Neuronal stem cell (in vitro differentiated cells): Measurements from ENCODE around the gene FRYL.

Experiments used
- DNase-seq: peaks from one replicate; pipeline ENCODE4 v3.0.0-alpha.2; 2013; ENCODE audit warnings: low spot score
- H2AFZ ChIP-seq: one replicate; pipeline ENCODE4 v1.6.1; 2013; ENCODE audit warnings: mild to moderate bottlenecking, low read length, inconsistent platforms
- H2AK5ac ChIP-seq: 2 replicates; pipeline ENCODE4 v1.6.1; 2013; ENCODE audit warnings: low read depth, mild to moderate bottlenecking, inconsistent platforms, low read length, moderate library complexity, mixed read lengths
- H2BK120ac ChIP-seq: 2 replicates; pipeline ENCODE4 v1.6.1; 2013; ENCODE audit warnings: low read depth, mild to moderate bottlenecking, inconsistent platforms, low read length, moderate library complexity, mixed read lengths
- H2BK12ac ChIP-seq: one replicate; pipeline ENCODE4 v1.6.1; 2013; ENCODE audit warnings: low read length, inconsistent platforms
- H2BK15ac ChIP-seq: 2 replicates; pipeline ENCODE4 v1.6.1; 2013; ENCODE audit warnings: mild to moderate bottlenecking, low read length, inconsistent platforms, mixed read lengths
- H2BK5ac ChIP-seq: one replicate; pipeline ENCODE4 v1.6.1; 2013; ENCODE audit warnings: inconsistent platforms, mild to moderate bottlenecking, low read length, moderate library complexity
- H3K14ac ChIP-seq: one replicate; pipeline ENCODE4 v1.6.1; 2013; ENCODE audit warnings: low read length, inconsistent platforms
- H3K18ac ChIP-seq: 2 replicates; pipeline ENCODE4 v1.6.1; 2013; ENCODE audit warnings: low read length, inconsistent platforms
- H3K23ac ChIP-seq: 2 replicates; pipeline ENCODE4 v1.6.1; 2013; ENCODE audit warnings: low read depth, mild to moderate bottlenecking, mixed read lengths, low read length, inconsistent platforms; ENCODE audit not compliant: poor library complexity
- H3K27ac ChIP-seq: replicated peaks from 3 replicates; pipeline ENCODE4 v1.5.1; 2013; ENCODE audit warnings: low read length, inconsistent platforms
- H3K27me3 ChIP-seq, 3 experiments: 2 replicates each; pipeline ENCODE4 v1.6.1; 2013; ENCODE audit warnings: low read length in 3 of 3, mild to moderate bottlenecking in 2 of 3, inconsistent platforms in 1 of 3, low read depth in 1 of 3, mixed read lengths in 1 of 3, moderate library complexity in 1 of 3; ENCODE audit not compliant: control insufficient read depth in 3 of 3, insufficient read depth in 3 of 3
- H3K36me3 ChIP-seq, 2 donors: replicated peaks in 1 of 2; 2 replicates each; pipeline ENCODE4 v1.6.1; 2013; ENCODE audit warnings: low read length in 2 of 2; ENCODE audit not compliant: control insufficient read depth in 2 of 2, insufficient read depth in 2 of 2
- H3K4ac ChIP-seq: 2 replicates; pipeline ENCODE4 v1.6.1; 2013; ENCODE audit warnings: inconsistent platforms, mild to moderate bottlenecking, low read length, moderate library complexity
- H3K4me1 ChIP-seq, 2 donors: 1 replicate in 1 of 2; 2 replicates in 1 of 2; pipeline ENCODE4 v1.6.1; 2013; ENCODE audit warnings: low read length in 2 of 2, low read depth in 1 of 2; ENCODE audit not compliant: control insufficient read depth in 2 of 2, insufficient read depth in 1 of 2
- H3K4me2 ChIP-seq: one replicate; pipeline ENCODE4 v1.6.1; 2013; ENCODE audit warnings: mild to moderate bottlenecking, low read length, inconsistent platforms; ENCODE audit not compliant: insufficient read depth, poor library complexity, severe bottlenecking
- H3K4me3 ChIP-seq, 2 donors: 2 replicates each; pipeline ENCODE4 v1.5.1; 2013; ENCODE audit warnings: low read length in 2 of 2, mild to moderate bottlenecking in 2 of 2, inconsistent platforms in 1 of 2, moderate library complexity in 1 of 2
- H3K79me1 ChIP-seq: one replicate; pipeline ENCODE4 v1.6.1; 2013; ENCODE audit warnings: low read depth, mild to moderate bottlenecking, inconsistent platforms, low read length, moderate library complexity
- H3K9ac ChIP-seq: one replicate; pipeline ENCODE4 v1.6.1; 2013; ENCODE audit warnings: mild to moderate bottlenecking, low read depth, low read length, inconsistent platforms; ENCODE audit not compliant: poor library complexity
- H3K9me3 ChIP-seq, 2 donors: replicated peaks in 1 of 2; 2 replicates each; pipeline versions ENCODE3 to v1.6.1; 2013; ENCODE audit warnings: low read length in 2 of 2, mild to moderate bottlenecking in 2 of 2, inconsistent platforms in 1 of 2, low read depth in 1 of 2, mixed read lengths in 1 of 2, moderate library complexity in 1 of 2; ENCODE audit not compliant: control insufficient read depth in 2 of 2, insufficient read depth in 1 of 2
- H4K8ac ChIP-seq: one replicate; pipeline ENCODE4 v1.6.1; 2013; ENCODE audit warnings: low read depth, mild to moderate bottlenecking, inconsistent platforms, low read length, moderate library complexity
- H4K91ac ChIP-seq: one replicate; pipeline ENCODE4 v1.6.1; 2013; ENCODE audit warnings: low read length, low read depth, mild to moderate bottlenecking, inconsistent platforms; ENCODE audit not compliant: poor library complexity
- WGBS, 2 donors: extraction: QIAGEN DNeasy Blood & Tissue Kit; methylation state at CpG; one replicate each; pipeline ENCODE4 v1.1.7; 2013; ENCODE audit warnings: missing lambda C conversion rate in 2 of 2, mixed read lengths in 1 of 2; ENCODE audit not compliant: insufficient read length in 2 of 2, insufficient replicate concordance in 1 of 2; ENCODE audit errors: extremely low coverage in 2 of 2; 5-methylcytosine and 5-hydroxymethylcytosine counted together

The FRYL gene

GRCh38 chr4:48491514-48492176 is 288.4 kb downstream of the FRYL start:
- Histone ChIP-seq H2AFZ (no peak overlapping the region), H3K18ac (no peak overlapping the region), H2BK15ac (no peak overlapping the region), H2AK5ac (no peak overlapping the region), H3K27ac (no peak overlapping the region), H3K4me3 (no peak overlapping the region), H3K14ac (no peak overlapping the region), H3K9me3 (no peaks in the 10 kb centered on the region), H4K91ac (no peak overlapping the region), H4K8ac (no peak overlapping the region), H3K4ac (no peak overlapping the region), H3K4me1 (peaks cover 0 to 2% of the 10 kb centered on the region in 2 donors), H3K4me2 (no peak overlapping the region), H3K27me3 (peaks cover 0 to 41% (median 15%) of the 10 kb centered on the region in 3 experiments), H3K79me1 (no peaks in the 10 kb centered on the region), H3K23ac (no peak overlapping the region), H2BK12ac (no peak overlapping the region), H2BK120ac (no peak overlapping the region), H3K9ac (no peak overlapping the region), H3K36me3 (peaks cover 0 to 8% of the 10 kb centered on the region in 2 donors), H2BK5ac (no peak overlapping the region)
- no peak for DNase-seq
- WGBS, 2 donors, result no CpG with 5 or more reads among the region's 23 CpGs

DNA sequence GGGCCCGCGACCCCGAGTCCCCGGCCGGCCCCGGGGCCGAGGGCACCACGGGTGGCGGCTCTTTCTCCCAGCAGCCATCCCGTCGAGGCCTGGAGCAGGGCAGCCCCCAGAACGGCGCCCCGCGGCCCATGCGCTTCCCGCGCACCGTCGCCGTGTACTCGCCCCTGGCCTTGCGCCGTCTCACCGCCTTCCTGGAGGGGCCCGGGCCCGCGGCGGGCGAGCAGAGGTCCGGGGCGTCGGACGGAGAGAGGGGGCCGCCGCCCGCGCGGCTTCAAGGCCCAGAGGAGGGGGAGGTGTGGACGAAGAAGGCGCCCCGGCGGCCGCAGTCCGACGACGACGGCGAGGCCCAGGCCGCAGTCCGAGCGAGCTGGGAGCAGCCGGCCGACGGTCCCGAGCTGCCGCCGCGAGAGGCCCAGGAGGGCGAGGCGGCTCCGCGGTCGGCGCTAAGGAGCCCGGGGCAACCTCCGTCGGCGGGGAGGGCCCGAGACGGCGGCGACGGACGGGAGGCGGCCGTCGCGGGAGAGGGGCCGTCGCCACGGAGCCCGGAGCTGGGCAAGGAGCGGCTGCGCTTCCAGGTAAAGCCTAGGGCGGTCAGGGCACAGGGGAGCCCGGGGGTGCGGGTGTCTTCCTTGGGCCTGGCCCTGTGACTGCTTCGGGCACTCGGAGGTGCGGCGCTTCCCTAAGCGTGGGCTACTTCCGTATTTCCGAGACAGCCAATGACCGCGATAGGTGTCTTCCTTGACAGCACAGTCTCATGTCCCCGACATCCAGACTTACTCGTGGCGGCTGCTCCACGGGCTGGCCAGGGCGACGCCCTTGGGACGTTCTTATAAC is 289.2 kb downstream of the FRYL start:
- Histone ChIP-seq H3K23ac (peak overlapping the region; percentile 47), H3K4ac (no peak overlapping the region), H2BK120ac (no peak overlapping the region), H2BK5ac (peak overlapping the region; percentile 10), H3K4me1 (peaks cover 0 to 2% of the 10 kb centered on the region in 2 donors), H3K9ac (no peak overlapping the region), H3K27ac (no peak overlapping the region), H4K91ac (peak overlapping the region; percentile 25), H2AK5ac (peak overlapping the region; percentile 64), H3K14ac (peak overlapping the region; percentile 49), H3K18ac (peak overlapping the region; percentile 88), H3K36me3 (peaks cover 0 to 3% of the 10 kb centered on the region in 2 donors), H3K4me2 (peak overlapping the region; percentile 85), H2BK15ac (peak overlapping the region; percentile 60), H3K9me3 (no peaks in the 10 kb centered on the region), H4K8ac (no peak overlapping the region), H2BK12ac (no peak overlapping the region), H3K4me3 (peak overlapping the region in 1 of 2 donors; percentile 78), H3K79me1 (no peaks in the 10 kb centered on the region), H2AFZ (no peak overlapping the region), H3K27me3 (peaks cover 0 to 41% (median 15%) of the 10 kb centered on the region in 3 experiments)
- DNase-seq, result no peak
- no CpG with 5 or more reads among the region's 104 CpGs for WGBS, 2 donors

DNA sequence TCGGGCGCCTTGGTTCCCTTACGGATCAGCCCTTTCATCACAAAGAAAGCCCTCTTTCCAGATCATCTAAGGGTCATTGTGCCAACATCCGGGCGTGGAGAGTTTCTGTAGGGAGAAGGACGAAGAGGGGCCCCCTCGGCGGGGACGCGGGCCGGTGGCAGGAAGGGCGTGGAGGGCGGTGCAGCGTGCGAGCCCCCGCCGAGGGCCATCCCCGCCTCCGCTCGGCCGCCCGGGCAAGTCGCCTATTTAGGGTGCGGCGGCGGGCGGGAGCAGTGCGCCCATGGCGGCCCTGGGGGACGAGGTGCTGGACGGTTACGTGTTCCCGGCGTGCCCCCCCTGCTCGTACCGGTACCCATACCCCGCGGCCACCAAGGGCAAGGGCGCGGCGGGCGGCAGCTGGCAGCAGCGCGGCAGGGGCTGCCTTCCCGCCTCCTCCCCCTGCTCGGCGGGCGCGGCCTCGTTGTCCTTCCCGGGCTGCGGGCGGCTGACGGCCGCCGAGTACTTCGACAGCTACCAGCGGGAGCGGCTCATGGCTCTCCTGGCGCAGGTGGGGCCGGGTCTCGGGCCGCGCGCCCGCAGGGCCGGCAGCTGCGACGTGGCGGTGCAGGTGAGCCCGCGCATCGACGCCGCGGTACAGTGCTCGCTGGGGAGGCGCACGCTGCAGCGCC is 289.9 kb downstream of the FRYL start, which contains the start of gene ZAR1:
Gene ZAR1 (plus strand): TSS at position 241 of the 668 bp plus-strand sequence. CDS start 40 bp downstream, at position 281.
- Histone ChIP-seq H2BK5ac (peak within 1 kb of the TSS; percentile 10), H3K4me1 (peaks cover 0 to 2% of the 10 kb centered on the region in 2 donors), H4K91ac (peak within 1 kb of the TSS; percentile 25), H3K4me2 (peak within 1 kb of the TSS; percentile 85), H3K9ac (peak within 1 kb of the TSS; percentile 57), H3K18ac (peak within 1 kb of the TSS; percentile 88), H4K8ac (peak within 1 kb of the TSS; percentile 10), H3K23ac (peak within 1 kb of the TSS; percentile 47), H2AK5ac (peak within 1 kb of the TSS; percentile 64), H2BK15ac (peak within 1 kb of the TSS; percentile 60), H3K4ac (no peak within 1 kb of the TSS), H2BK120ac (no peak within 1 kb of the TSS), H2BK12ac (no peak within 1 kb of the TSS), H3K4me3 (peak within 1 kb of the TSS in 1 of 2 donors; percentile 78), H3K27me3 (peaks cover 0 to 41% (median 15%) of the 10 kb centered on the region in 3 experiments), H3K27ac (no peak within 1 kb of the TSS), H3K9me3 (no peaks in the 10 kb centered on the region), H3K36me3 (no peaks in the 10 kb centered on the region), H3K14ac (peak within 1 kb of the TSS; percentile 49), H2AFZ (peak within 1 kb of the TSS; percentile 30), H3K79me1 (no peaks in the 10 kb centered on the region)
- WGBS, 2 donors, result no CpG with 5 or more reads among the region's 80 CpGs
- no peak for DNase-seq
